HEK293 (cell line): ENCODE results near the gene KRT24.

Experiments
- CTCF ChIA-PET: fragments of 350-600 bp; formaldehyde crosslinking; extraction: SDS; loops from one replicate; lab custom pipeline; 2021; ENCODE audit warnings: antibody characterized with exemption; lab: Yijun Ruan, JAX
- POLR2A ChIA-PET: fragments of 300-600 bp; formaldehyde crosslinking; extraction: SDS; loops from one replicate; lab custom pipeline; 2020; ENCODE audit warnings: antibody characterized with exemption, inconsistent platforms; lab: Yijun Ruan, JAX
- H3K27ac ChIP-seq: fragments of 200-500 bp; sonication (Bioruptor generic); 2 replicates; pipeline ENCODE4 v1.5.1; 2014; ENCODE audit warnings: low read depth, low read length, control low read depth, inconsistent platforms; ENCODE audit errors: extremely low read depth
- H3K36me3 ChIP-seq, 2 experiments: fragments of 200-500 bp in 1 of 2; sonication (Bioruptor generic) in 1 of 2; 1 replicate in 1 of 2; 2 replicates in 1 of 2; pipeline ENCODE4 v1.5.1; 2014 to 2017; ENCODE audit warnings: inconsistent platforms in 2 of 2, low read length in 2 of 2; ENCODE audit not compliant: control insufficient read depth in 2 of 2, insufficient read depth in 1 of 2
- H3K4me1 ChIP-seq: fragments of 200-500 bp; sonication (Bioruptor generic); 2 replicates; pipeline ENCODE4 v1.5.1; 2014; ENCODE audit warnings: mild to moderate bottlenecking, low read length, inconsistent platforms; ENCODE audit not compliant: control insufficient read depth, insufficient read depth
- H3K4me3 ChIP-seq: 2 replicates; pipeline ENCODE4 v1.5.1; 2011; ENCODE audit warnings: low read depth, mild to moderate bottlenecking, control low read depth, low read length, moderate library complexity
- H3K9me3 ChIP-seq: fragments of 200-500 bp; sonication (Bioruptor generic); 2 replicates; pipeline ENCODE4 v1.5.1; 2014; ENCODE audit warnings: low read depth, low read length, inconsistent platforms; ENCODE audit not compliant: control insufficient read depth, insufficient read depth
- PRDM2 ChIP-seq: fragments of 450-650 bp; formaldehyde crosslinking; IDR thresholded peaks from 2 replicates; pipeline ENCODE4 v1.5.1; 2016; ENCODE audit warnings: missing biosample characterization, missing genetic modification characterization, borderline replicate concordance
- ZNF155 ChIP-seq: fragments of 450-650 bp; formaldehyde crosslinking; IDR thresholded peaks from 2 replicates; pipeline ENCODE4 v1.5.1; 2016; ENCODE audit warnings: missing biosample characterization, missing genetic modification characterization
- ZNF174 ChIP-seq: fragments of 450-650 bp; formaldehyde crosslinking; IDR thresholded peaks from 2 replicates; pipeline ENCODE4 v1.5.0; 2017; ENCODE audit warnings: missing biosample characterization, mild to moderate bottlenecking, missing genetic modification characterization
- ZNF24 ChIP-seq: fragments of 450-650 bp; formaldehyde crosslinking; IDR thresholded peaks from 2 replicates; pipeline ENCODE4 v1.5.1; 2016; ENCODE audit warnings: missing biosample characterization, missing genetic modification characterization
- ZNF488 ChIP-seq: fragments of 450-650 bp; formaldehyde crosslinking; IDR thresholded peaks from 2 replicates; pipeline ENCODE4 v1.5.1; 2016; ENCODE audit warnings: missing biosample characterization, missing genetic modification characterization
- ZNF521 ChIP-seq: fragments of 450-650 bp; formaldehyde crosslinking; IDR thresholded peaks from 2 replicates; pipeline ENCODE4 v1.5.1; 2017; ENCODE audit warnings: missing biosample characterization, mild to moderate bottlenecking, missing genetic modification characterization
- ZNF585B ChIP-seq: fragments of 450-650 bp; formaldehyde crosslinking; IDR thresholded peaks from 2 replicates; pipeline ENCODE4 v1.5.1; 2016; ENCODE audit warnings: missing biosample characterization, missing genetic modification characterization
- ZNF596 ChIP-seq: fragments of 450-650 bp; IDR thresholded peaks from 2 replicates; pipeline ENCODE4 v1.5.0; 2018; ENCODE audit warnings: missing biosample characterization, mild to moderate bottlenecking, missing genetic modification characterization, moderate library complexity
- ZNF621 ChIP-seq: fragments of 450-650 bp; formaldehyde crosslinking; IDR thresholded peaks from 2 replicates; pipeline ENCODE4 v1.5.1; 2017; ENCODE audit warnings: missing biosample characterization, missing genetic modification characterization
- ZNF645 ChIP-seq: fragments of 450-650 bp; formaldehyde crosslinking; IDR thresholded peaks from 2 replicates; pipeline ENCODE4; 2016; ENCODE audit warnings: missing biosample characterization, missing genetic modification characterization
- ZNF660 ChIP-seq: fragments of 450-650 bp; IDR thresholded peaks from 2 replicates; pipeline ENCODE4 v1.5.1; 2018; ENCODE audit warnings: missing biosample characterization, mild to moderate bottlenecking, missing genetic modification characterization
- ZSCAN4 ChIP-seq: fragments of 450-650 bp; formaldehyde crosslinking; IDR thresholded peaks from 2 replicates; pipeline ENCODE4 v1.5.1; 2017; ENCODE audit warnings: missing biosample characterization, missing genetic modification characterization
- TF ChIP-seq, protein P1 (sequence below): fragments of 450-650 bp; formaldehyde crosslinking; IDR thresholded peaks from 2 replicates; pipeline ENCODE4 v1.5.1; 2016; ENCODE audit warnings: missing biosample characterization, missing genetic modification characterization
- TF ChIP-seq, protein P2 (sequence below): fragments of 450-650 bp; formaldehyde crosslinking; IDR thresholded peaks from 2 replicates; pipeline ENCODE4 v1.5.1; 2016; ENCODE audit warnings: missing biosample characterization, missing genetic modification characterization
- TF ChIP-seq, protein P3 (sequence below): fragments of 450-650 bp; formaldehyde crosslinking; conservative IDR thresholded peaks from 2 replicates; pipeline ENCODE4 v1.5.1; 2016; ENCODE audit warnings: low read depth, missing biosample characterization, missing genetic modification characterization

Gene KRT24

DNA sequence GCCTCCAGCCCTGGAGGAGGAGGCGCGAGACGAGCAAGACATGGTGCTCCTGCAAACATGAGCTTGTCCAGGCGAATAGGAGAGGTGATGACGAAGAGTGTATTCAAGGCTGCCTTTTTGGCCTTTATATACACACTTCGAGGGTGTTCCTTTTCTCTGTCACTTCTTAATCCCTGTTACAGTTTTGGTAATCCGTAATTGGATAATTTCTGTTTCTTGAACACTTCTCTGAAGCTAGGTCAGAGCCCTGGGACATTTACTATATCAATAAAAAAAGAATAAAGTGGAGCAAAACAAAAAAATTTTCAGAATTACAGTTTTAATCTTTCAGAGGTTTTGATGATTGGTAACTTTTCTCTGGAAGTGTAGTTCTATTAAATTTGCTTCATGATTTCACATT is at the start of gene KRT24:
Gene KRT24, minus strand, starts transcription at position 101 of the 400 bp plus-strand sequence. Its CDS starts 59 bp downstream, at position 42.
- TF ChIP-seq ZSCAN4 (no peak), ZNF621 (tag by site-specific recombination) (no peak), ZNF645 (tag by site-specific recombination) (no peak)
- TF ChIP-seq, all 188 proteins: peak for 0
- H3K4me1 ChIP-seq: no peaks in the 10 kb centered on the region
- CTCF ChIA-PET: interaction anchor here (1.2 kb wide), 1 partner anchor 88 kb away, joined by 3 read pairs; no protein-coding TSS in a partner anchor

GRCh38 chr17:40751065-40751464 is 47.5 kb upstream of the KRT24 start:
- H3K36me3 ChIP-seq: no peaks in the 10 kb centered on the region
- no peak overlapping the region for H3K27ac ChIP-seq
- H3K4me1 ChIP-seq: no peaks in the 10 kb centered on the region
- CTCF ChIA-PET: interaction anchor here (0.6 to 1.0 kb wide), 2 partner anchors 18 to 24 kb away, joined by 3 to 5 read pairs; no protein-coding TSS in a partner anchor
- POLR2A ChIA-PET: no interaction called here
- no peaks in the 10 kb centered on the region for H3K9me3 ChIP-seq
- H3K4me3 ChIP-seq: no peak overlapping the region
- TF ChIP-seq, protein P1, sequence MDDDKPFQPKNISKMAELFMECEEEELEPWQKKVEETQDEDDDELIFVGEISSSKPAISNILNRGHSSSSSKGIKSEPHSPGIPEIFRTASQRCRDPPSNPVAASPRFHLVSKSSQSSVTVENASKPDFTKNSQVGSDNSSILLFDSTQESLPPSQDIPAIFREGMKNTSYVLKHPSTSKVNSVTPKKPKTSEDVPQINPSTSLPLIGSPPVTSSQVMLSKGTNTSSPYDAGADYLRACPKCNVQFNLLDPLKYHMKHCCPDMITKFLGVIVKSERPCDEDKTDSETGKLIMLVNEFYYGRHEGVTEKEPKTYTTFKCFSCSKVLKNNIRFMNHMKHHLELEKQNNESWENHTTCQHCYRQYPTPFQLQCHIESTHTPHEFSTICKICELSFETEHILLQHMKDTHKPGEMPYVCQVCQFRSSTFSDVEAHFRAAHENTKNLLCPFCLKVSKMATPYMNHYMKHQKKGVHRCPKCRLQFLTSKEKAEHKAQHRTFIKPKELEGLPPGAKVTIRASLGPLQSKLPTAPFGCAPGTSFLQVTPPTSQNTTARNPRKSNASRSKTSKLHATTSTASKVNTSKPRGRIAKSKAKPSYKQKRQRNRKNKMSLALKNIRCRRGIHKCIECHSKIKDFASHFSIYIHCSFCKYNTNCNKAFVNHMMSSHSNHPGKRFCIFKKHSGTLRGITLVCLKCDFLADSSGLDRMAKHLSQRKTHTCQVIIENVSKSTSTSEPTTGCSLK (tag by site-specific recombination): no peak
- TF ChIP-seq ZNF521 (tag by site-specific recombination) (no peak), PRDM2 (tag by site-specific recombination) (no peak), ZNF155 (tag by site-specific recombination) (no peak), ZNF596 (tag by site-specific recombination) (no peak), ZNF585B (tag by site-specific recombination) (no peak), ZNF488 (tag by site-specific recombination) (no peak), ZNF660 (tag by site-specific recombination) (no peak), ZNF174 (tag by site-specific recombination) (no peak), ZNF24 (no peak)
- TF ChIP-seq, protein P2, sequence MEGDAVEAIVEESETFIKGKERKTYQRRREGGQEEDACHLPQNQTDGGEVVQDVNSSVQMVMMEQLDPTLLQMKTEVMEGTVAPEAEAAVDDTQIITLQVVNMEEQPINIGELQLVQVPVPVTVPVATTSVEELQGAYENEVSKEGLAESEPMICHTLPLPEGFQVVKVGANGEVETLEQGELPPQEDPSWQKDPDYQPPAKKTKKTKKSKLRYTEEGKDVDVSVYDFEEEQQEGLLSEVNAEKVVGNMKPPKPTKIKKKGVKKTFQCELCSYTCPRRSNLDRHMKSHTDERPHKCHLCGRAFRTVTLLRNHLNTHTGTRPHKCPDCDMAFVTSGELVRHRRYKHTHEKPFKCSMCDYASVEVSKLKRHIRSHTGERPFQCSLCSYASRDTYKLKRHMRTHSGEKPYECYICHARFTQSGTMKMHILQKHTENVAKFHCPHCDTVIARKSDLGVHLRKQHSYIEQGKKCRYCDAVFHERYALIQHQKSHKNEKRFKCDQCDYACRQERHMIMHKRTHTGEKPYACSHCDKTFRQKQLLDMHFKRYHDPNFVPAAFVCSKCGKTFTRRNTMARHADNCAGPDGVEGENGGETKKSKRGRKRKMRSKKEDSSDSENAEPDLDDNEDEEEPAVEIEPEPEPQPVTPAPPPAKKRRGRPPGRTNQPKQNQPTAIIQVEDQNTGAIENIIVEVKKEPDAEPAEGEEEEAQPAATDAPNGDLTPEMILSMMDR (tag by site-specific recombination): no peak
- TF ChIP-seq, protein P3, sequence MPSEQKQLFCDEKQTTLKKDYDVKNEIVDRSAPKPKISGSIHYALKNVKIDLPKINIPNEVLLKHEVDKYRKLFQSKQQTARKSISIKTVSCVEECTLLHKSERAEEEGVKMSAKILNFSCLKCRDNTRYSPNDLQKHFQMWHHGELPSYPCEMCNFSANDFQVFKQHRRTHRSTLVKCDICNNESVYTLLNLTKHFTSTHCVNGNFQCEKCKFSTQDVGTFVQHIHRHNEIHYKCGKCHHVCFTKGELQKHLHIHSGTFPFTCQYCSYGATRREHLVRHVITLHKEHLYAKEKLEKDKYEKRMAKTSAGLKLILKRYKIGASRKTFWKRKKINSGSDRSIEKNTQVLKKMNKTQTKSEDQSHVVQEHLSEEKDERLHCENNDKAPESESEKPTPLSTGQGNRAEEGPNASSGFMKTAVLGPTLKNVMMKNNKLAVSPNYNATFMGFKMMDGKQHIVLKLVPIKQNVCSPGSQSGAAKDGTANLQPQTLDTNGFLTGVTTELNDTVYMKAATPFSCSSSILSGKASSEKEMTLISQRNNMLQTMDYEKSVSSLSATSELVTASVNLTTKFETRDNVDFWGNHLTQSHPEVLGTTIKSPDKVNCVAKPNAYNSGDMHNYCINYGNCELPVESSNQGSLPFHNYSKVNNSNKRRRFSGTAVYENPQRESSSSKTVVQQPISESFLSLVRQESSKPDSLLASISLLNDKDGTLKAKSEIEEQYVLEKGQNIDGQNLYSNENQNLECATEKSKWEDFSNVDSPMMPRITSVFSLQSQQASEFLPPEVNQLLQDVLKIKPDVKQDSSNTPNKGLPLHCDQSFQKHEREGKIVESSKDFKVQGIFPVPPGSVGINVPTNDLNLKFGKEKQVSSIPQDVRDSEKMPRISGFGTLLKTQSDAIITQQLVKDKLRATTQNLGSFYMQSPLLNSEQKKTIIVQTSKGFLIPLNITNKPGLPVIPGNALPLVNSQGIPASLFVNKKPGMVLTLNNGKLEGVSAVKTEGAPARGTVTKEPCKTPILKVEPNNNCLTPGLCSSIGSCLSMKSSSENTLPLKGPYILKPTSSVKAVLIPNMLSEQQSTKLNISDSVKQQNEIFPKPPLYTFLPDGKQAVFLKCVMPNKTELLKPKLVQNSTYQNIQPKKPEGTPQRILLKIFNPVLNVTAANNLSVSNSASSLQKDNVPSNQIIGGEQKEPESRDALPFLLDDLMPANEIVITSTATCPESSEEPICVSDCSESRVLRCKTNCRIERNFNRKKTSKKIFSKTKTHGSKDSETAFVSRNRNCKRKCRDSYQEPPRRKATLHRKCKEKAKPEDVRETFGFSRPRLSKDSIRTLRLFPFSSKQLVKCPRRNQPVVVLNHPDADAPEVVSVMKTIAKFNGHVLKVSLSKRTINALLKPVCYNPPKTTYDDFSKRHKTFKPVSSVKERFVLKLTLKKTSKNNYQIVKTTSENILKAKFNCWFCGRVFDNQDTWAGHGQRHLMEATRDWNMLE (tag by site-specific recombination): no peak

More for the DNA sequence above, at the start of gene KRT24:
- Histone ChIP-seq H3K9me3 (no peaks in the 10 kb centered on the region), H3K27ac (no peak within 1 kb of the TSS), H3K4me3 (no peak within 1 kb of the TSS), H3K36me3 (no peaks in the 10 kb centered on the region)
- POLR2A ChIA-PET: no interaction called here
